ENCODE measurements around the gene LMF2.

The LMF2 gene

GRCh38 chr22:50461536-50461935 is 46.0 kb downstream of the LMF2 start:
- no peak for DNase-seq

- no peak for DNase-seq
Measured at GRCh38 chr22:50460938-50461337, 46.6 kb downstream of the LMF2 start.

GRCh38 chr22:50459496-50460140 is 47.9 kb downstream of the LMF2 start:
- peak; percentile 38 for DNase-seq

GRCh38 chr22:50459016-50459415 is 48.5 kb downstream of the LMF2 start:
- DNase-seq: no peak

- DNase-seq: peak; percentile 33
Measured at GRCh38 chr22:50456466-50457234, 50.9 kb downstream of the LMF2 start.

- no peak for DNase-seq
Measured at GRCh38 chr22:50456026-50456425, 51.5 kb downstream of the LMF2 start.

GRCh38 chr22:50455201-50455600 is 52.3 kb downstream of the LMF2 start:
- DNase-seq: no peak

GRCh38 chr22:50454556-50455075 is 52.9 kb downstream of the LMF2 start:
- DNase-seq: no peak
